HG02870 (cell line): ENCODE measurements around the gene SLC22A7.

ENCODE experiments used
- ATAC-seq: cut with Tn5 transposase; IDR thresholded peaks from one replicate; pipeline ENCODE4 v1.9.1; 2021; ENCODE audit warnings: mild to moderate bottlenecking, moderate library complexity; ENCODE audit not compliant: unreplicated experiment

Gene SLC22A7

GRCh38 chr6:43265564-43265963 is 32.5 kb upstream of the SLC22A7 start:
- no peak for ATAC-seq

GRCh38 chr6:43267619-43268354 is 30.3 kb upstream of the SLC22A7 start:
- no peak for ATAC-seq

GRCh38 chr6:43268355-43268700 is 29.7 kb upstream of the SLC22A7 start:
- ATAC-seq = no peak

GRCh38 chr6:43268782-43269272 is 29.2 kb upstream of the SLC22A7 start:
- no peak for ATAC-seq

- ATAC-seq = no peak
Observed at GRCh38 chr6:43269273-43270007, 28.6 kb upstream of the SLC22A7 start.

GRCh38 chr6:43271103-43271815 is 26.8 kb upstream of the SLC22A7 start:
- ATAC-seq = no peak

- no peak for ATAC-seq
Observed at GRCh38 chr6:43271944-43272343, 26.1 kb upstream of the SLC22A7 start.

- no peak for ATAC-seq
Observed at GRCh38 chr6:43273707-43274106, 24.4 kb upstream of the SLC22A7 start.

GRCh38 chr6:43274127-43274915 is 23.7 kb upstream of the SLC22A7 start:
- no peak for ATAC-seq

GRCh38 chr6:43274916-43275597 is 23.0 kb upstream of the SLC22A7 start:
- no peak for ATAC-seq

GRCh38 chr6:43275801-43276576 is 22.1 kb upstream of the SLC22A7 start:
- ATAC-seq = no peak

- no peak for ATAC-seq
Observed at GRCh38 chr6:43276577-43277305, 21.3 kb upstream of the SLC22A7 start.

GRCh38 chr6:43277306-43277642 is 20.8 kb upstream of the SLC22A7 start:
- no peak for ATAC-seq

- ATAC-seq = no peak
Observed at GRCh38 chr6:43277643-43278523, 20.2 kb upstream of the SLC22A7 start.

- ATAC-seq = no peak
Observed at GRCh38 chr6:43278524-43279078, 19.5 kb upstream of the SLC22A7 start.

- no peak for ATAC-seq
Observed at GRCh38 chr6:43280234-43280633, 17.8 kb upstream of the SLC22A7 start.

- no peak for ATAC-seq
Observed at GRCh38 chr6:43282060-43282459, 16.0 kb upstream of the SLC22A7 start.
